ENCODE results near the gene TRIML1.
"Not testable (repeated sequence)": the region's sequence is repeated elsewhere in the genome, so short reads cannot be mapped to it uniquely, and the experiment has no call there.

The TRIML1 gene

DNA sequence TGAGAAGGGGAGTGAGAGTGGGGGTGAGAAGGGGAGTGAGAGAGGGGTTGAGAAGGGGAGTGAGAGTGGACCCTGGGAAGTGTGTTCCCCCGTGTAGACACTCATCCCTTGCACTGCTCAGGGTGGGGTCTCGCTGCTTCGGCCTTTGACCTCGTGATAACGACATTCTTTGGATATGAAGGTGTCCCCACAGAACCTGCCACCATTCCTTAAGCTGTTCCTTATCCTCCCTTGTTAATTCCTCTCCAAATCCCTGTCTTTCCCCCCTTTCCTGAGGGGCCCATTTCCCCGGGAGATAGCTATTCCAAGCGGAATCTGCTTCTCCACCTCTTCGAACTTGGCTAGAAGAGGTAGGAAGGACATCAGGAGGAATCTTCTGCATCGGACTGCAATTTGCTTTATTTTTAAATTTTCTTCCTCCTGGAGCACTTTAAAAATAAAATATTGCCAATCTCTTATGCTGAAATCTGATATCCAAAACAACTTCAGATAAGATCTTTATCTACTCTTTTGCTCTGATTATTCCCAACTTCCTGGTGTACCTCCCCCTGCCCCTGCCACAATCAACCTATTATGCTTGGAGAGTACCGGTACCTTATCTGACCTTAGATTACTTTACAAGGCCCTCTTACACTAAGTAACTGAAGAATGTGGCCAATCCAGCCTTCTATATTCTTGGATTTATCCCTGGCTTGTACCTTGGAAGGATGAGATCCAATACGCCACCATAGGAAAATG lies 15.6 kb downstream of the TRIML1 start:
- no peak for DNase-seq (ENCODE audit: low read depth in 3 of 3)

DNA sequence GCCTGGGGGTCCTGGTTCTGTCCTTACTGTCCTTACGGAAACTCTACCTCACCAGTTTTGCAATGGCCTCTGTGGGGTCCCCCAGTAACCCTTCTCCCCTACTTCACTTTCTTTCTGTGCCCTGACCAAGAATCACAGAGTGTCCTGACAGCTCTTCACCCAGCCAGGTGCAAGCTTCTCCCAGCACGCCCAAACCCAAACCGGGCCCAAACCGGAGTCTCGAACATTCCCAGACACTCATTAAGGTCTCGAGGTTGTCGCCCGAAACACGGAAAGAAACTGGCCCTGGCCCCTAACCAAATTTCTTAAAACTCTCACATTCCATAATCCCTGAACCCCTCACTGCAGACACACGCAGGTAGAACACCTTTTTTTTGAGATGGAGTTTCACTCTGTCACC lies 19.1 kb downstream of the TRIML1 start:
- DNase-seq (ENCODE audit: low read depth in 3 of 3) = no peak

DNA sequence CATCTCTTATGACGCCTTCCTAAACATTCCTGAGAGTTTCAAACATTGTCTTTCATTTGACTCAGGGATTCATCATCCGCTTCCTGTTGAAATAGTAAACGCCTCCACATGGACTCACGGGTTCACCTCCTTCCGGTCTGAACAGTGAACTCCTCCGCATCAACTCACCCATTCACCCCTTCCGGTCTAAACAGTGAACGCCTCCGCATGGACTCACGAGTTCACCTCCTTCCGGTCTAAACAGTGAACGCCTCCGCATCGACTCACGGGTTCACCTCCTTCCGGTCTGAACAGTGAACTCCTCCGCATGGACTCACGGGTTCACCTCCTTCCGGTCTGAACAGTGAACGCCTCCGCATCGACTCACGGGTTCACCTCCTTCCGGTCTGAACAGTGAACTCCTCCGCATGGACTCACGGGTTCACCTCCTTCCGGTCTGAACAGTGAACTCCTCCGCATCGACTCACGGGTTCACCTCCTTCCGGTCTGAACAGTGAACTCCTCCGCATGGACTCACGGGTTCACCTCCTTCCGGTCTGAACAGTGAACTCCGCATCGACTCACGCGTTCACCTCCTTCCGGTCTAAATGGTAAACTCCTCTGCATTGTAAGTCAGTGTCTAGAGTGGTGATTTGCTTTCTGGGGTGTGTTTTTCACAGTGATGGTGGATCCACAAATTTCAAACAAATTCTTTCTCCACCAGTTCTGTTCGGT lies 20.4 kb downstream of the TRIML1 start:
- DNase-seq (ENCODE audit: low read depth in 3 of 3) = not testable (repeated sequence)

DNA sequence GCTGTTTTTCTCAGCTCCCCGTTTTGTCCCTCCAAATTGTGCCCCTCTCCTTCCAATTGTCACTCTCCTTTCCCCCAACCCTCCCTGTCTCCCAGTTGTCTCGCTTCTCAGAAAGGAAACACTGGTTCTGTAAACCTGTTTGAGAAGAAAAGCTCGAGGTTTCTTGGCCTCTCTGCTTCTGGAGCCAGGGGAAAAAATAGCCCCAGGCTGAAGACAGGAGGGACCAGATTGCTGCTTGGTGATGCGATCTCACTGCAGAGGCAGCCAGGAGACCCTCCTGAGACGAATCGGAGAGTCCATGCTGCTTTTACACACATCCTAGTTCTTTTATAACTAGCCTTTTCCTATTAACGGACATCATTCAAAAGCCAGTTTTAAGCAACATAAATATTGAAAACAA lies 21.2 kb downstream of the TRIML1 start:
- no peak for DNase-seq (ENCODE audit: low read depth in 3 of 3)

DNA sequence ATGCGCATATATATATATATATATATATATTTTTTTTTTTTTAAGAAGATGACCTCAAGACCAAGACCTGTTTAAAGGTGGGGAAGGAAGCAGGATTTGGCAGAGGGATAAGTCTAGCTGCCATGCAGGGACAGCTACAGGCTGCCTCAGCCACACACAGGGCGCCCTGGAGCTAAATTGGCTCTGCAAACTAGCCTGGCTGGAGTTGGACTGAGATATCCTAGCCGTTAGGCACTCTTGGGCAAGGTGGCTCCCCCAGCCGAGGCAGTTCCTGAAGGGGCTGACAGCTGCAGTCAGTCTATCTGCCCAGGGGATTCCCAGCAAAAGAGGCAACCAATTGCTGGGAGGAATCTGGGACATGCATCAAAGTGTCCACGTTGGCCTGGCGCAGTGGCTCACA lies 21.9 kb downstream of the TRIML1 start:
- no peak for DNase-seq (ENCODE audit: low read depth in 3 of 3)

DNA sequence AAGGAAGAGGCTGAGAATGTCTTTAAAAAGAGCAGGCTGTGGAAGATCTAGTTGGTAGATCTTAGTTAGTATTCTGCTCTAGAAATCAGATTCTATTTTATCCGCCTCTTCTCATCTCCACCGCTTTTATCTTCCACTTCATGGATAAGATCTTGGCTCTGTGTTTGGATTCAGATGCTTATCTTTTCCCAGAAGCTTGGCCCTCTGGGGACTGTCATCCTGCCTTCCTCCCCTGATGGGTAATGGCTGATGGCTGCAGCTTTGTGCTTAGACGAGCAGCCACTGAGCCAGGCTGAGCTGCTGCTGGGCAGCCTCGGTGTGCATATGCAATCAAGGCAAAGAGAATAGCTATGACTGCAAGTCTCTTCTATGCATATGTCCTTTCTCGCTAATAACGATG lies 23.5 kb downstream of the TRIML1 start:
- DNase-seq (ENCODE audit: low read depth in 3 of 3) = no peak

DNA sequence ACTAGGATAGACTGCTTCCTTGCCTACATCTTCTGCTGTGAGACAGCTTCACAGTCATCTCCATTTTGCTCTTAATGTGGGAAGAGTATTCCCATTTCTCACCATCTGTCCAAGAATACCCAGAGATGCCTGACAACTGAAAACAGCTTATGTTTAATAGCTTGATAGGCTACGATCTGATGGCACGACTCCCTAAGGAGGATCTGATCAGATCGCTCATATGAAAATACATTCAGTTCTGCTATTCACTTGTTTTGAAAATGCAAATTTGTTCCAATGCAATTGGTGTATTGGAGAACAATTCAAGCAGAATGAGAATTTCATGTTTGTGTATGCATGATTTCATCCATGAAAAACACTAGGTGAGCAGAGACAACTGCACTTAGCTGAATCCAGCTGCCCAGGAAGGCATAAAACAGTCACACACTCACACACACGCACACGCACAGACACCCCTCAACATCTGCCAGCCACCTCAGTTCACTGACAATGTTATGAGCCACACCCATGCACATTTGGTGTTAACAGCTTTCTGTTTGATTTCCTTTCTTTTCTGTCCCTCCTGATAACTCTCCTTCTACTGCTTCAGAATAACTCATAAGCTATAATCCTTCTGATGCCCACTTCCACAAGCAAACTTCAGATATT lies 29.6 kb downstream of the TRIML1 start:
- no peak for DNase-seq (ENCODE audit: low read depth in 3 of 3)

DNA sequence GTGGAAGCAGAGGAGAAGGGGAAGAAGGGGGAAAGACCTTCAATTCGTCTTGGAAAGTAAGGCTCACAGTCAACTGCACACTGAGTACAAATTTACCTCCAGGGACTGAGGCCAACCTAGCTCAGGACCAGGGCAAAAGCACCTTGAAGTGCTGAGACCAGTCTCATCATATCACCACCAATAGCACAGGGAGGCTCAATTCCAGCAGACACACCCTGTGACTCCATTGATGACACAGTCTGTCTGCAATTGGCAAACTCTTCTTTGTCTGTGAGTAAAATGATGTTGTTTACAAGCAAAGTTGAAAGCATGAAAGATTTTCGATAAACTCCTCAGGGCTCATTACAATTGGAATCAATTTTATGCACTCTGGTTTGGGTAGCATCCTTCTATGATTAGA lies 32.3 kb downstream of the TRIML1 start:
- DNase-seq (ENCODE audit: low read depth in 3 of 3) = no peak

DNA sequence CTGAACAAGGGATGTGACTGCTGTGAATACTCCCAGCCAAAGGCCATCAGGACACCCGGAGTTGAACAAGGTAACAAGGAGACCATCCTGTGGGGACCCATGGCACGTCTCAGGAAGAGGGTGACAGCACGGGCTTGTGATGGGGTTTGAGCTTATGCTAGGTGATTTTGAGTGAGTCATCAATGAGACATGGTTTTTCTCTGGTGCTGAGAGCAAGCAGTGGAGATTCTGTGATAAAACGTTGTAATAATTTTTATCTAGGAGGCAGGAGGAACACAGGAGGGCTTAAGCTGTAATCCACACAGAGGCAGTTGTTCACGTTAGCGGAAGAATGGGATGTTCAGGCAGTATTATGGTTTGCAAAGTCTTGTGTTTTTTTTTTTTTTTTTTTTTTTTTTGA lies 36.0 kb downstream of the TRIML1 start:
- no peak for DNase-seq (ENCODE audit: low read depth in 3 of 3)

DNA sequence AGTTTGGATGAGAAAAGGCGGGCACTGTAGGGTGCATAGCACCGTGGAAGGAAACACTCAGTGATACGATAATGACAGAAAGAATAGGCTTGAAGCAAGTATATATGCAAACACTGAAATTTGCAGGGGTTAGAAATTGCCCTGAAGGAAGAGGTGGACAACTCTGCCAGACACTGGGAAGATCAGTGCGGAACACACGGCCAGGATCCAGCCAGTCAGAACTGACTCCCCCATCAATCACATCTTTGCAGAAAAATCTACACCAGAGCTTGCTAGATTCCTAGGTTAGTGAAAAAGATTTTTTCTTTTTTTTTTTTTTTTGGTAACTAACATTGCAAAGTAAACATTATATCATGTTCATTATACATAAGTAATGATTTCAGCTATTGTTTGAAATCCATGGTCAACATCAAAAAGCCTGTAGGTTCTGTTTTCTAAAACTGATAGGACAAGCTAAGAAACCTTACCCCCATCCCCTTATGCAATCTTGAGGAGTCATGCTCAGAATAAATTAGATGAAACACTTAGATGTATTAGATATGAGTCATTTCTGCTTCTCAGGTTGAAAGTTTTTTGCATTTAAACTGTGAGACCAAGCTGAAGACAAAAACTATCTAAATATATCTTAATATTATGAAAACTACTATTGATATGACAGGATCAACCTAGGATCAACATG lies 38.9 kb downstream of the TRIML1 start:
- DNase-seq (ENCODE audit: low read depth in 3 of 3) = no peak

DNA sequence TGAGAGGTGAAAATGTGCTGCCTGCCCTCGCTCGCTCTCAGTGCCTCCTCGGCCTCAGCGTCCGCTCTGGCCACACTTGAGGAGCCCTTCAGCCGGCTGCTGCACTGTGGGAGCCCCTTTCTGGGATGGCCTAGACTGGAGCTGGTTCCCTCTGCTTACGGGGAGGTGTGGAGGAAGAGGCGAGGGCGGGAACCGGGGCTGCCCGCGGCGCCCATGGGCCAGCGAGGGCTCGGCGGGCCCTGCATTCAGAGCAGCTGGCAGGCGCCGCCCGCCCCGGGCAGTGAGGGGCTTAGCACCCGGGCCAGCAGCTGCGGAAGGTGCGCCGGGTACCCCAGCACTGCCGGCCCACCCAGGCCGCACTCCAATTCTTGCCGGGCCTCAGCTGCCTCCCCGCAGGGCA lies 39.6 kb downstream of the TRIML1 start:
- DNase-seq (ENCODE audit: low read depth in 3 of 3) = no peak

DNA sequence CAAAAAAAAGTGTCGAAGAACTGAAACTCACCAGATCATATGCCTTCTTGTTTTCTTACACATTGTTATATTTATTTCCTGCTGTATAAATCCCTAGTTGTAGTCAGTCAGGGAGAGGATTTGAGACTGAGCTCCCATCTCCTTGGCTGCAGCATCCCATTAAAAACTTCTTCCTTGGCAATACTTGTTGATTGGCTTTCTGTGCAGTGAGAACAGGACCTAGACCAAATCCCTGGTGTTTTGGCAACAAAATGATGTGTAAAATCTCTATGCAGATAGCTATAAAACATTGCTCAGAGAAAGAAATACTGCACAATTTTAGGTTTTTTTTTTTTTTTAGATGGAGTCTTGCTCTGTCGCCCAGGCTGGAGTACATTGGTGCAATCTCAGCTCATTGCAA lies 47.9 kb downstream of the TRIML1 start:
- DNase-seq (ENCODE audit: low read depth in 3 of 3) = no peak

DNA sequence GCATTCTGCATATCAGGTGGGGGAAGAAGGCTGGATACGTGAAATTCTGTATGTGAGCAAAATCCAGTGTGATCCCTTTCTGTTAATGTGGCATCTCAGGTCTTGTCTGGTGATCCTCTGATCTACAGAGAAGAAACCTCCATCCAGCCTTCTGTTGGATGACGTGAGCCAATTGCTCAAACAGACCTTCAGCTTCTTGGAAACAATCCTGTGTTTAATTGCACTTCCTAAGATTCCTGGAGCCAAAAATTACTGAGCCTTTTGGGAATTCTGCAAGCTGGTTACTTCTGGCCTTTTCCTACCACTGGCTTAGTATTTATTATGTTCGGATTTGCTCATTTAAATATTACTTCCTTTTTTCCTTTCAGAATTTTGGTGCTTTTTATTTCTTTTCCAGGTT lies 51.2 kb downstream of the TRIML1 start:
- DNase-seq (ENCODE audit: low read depth in 3 of 3) = no peak

DNA sequence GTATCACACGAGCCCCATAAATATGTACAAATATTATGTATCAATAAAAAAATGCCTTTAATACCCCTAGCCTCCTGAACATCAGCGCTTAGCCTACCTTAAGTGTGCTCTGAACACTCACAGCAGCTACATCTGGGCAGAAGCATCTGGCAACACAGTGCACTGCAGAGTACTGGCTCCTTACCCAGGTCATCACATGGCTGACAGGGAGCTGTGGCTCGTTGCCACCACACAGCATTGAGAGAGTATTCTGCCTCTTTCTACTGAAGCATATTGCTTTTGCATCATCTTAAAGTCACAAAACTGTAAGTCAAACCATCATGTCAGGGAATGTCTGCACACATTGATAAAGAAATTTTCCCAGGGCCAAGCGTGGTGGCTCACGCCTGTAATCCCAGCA lies 55.2 kb downstream of the TRIML1 start:
- no peak for DNase-seq (ENCODE audit: low read depth in 3 of 3)

DNA sequence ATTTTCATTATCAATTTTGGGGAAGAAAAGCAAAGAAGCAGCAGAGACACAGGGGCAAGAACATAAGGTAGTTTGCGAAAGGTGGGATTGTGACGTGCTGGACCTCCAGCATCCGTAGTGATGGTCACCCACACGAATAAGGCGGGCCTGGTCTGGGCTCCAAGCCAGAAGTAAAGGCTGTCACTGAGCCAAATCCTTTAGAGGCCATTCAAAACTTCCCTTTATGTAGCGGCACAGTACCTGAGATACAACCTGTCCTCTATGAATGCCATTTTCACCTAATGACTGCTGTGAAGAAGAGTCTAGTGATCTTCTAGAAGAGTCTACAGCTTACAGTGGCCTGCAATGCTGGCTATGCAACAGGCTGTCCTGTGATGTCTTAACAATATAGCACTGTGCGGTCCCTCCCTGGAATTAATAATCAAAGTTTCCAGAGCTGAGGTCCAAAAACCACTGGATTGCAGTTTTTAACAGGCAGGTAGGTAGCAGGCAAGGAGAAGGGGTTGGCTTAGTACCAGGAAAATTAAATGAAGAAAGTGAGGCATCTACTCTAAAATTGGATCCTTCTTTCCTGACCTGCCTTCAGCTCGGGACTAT lies 56.2 kb downstream of the TRIML1 start:
- DNase-seq (ENCODE audit: low read depth in 3 of 3) = no peak

DNA sequence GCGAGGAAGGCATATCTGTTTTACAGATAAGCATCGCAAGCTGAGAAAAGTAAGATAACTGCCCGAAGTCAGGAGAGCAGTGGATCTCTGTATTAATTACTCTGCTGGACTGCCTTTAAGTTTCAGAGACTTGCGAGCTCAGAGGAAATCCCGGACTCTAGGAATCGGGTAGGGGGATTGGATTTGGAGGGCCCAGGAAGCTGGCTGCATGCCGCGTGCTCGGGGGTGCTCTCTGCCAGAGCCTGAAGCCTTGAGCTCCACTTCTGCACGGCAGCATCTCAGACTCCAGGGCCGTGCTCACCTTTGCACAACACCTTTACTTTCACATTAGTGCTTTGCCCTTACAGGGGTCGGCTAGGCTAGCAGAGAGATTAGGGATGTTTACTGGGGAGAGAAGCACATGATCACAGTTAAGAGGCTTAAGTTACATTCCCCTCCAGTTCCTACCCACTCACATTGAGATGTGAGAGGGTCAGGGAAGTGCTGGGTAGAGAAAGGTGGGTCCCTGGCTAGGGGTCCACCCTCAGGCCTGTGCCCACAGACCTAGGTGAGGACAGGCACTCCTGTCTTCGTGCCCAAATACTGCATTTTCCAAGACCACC lies 57.0 kb downstream of the TRIML1 start:
- no peak for DNase-seq (ENCODE audit: low read depth in 3 of 3)

All from stimulated activated CD4-positive, alpha-beta T cell treated with anti-CD3 and anti-CD28 coated beads, TNF-alpha, amount 100 ng/mL, for 24 hours (primary cell).